ENCODE measurements around the gene BCR. TPM values are rescaled to one million over a fixed set of nuclear protein-coding genes. Genes with fewer than 3 reads are reported as not detected.

The BCR gene
- total RNA-seq, 1 experiment from 2014 or later = 77.0 TPM

DNA sequence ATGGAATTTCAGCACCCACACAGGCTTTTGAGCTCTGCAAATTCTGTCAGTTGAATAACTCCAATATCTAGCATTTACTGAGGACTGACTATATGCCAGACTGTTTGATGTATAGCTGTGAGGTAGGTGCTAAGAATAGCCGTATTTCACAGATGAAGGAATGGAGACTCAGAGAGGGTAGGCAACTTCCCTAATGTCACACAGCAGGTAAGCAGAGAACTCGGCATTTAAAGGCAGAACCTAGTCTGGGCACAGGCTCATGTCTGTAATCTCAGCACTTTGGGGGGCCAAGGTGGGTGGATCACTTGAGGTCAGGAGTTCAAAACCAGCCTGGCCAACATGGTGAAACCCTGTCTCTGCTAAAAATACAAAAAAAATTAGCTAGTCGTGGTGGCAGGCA, 184.1 kb downstream of the BCR start:
- no peak overlapping the region for H2AK5ac ChIP-seq (ENCODE audit: insufficient read length, low read length)
- H4K5ac ChIP-seq (ENCODE audit: insufficient read length, low read depth, low read length) = no peak overlapping the region
- no peak overlapping the region for H2BK12ac ChIP-seq (ENCODE audit: insufficient read length, low read depth, low read length)
- no peaks in the 10 kb centered on the region; the same call in 1 of the 2 replicates for H3K79me2 ChIP-seq (ENCODE audit: insufficient read depth, low read length)
- no peaks in the 10 kb centered on the region for H3K4me1 ChIP-seq (ENCODE audit: insufficient read depth, low read length)
- H3T11ph ChIP-seq (ENCODE audit: low read length) = no peak overlapping the region
- H4K8ac ChIP-seq (replicated peaks; ENCODE audit: insufficient read length, low read depth, low read length) = no peak overlapping the region
- H3K56ac ChIP-seq (ENCODE audit: insufficient read length, low read depth, low read length) = no peak overlapping the region
- Mint-ChIP-seq H3K9me3 (peaks cover 10 to 14% of the 10 kb centered on the region in 2 experiments), H3K36me3 (ENCODE audit: insufficient read depth in 1 of 3, low read depth in 3 of 3) (no peaks in the 10 kb centered on the region; a peak in 1 of 7 replicates), H3K4me1 (peaks cover 28 to 45% of the 10 kb centered on the region in 2 experiments), H3K27ac (no peak overlapping the region), H3K4me3 (no peak overlapping the region), H3K27me3 (ENCODE audit: low read depth) (peaks cover 100% of the 10 kb centered on the region)
- H4K20me1 ChIP-seq (ENCODE audit: control insufficient read depth, insufficient read depth, insufficient read length) = peaks cover 2% of the 10 kb centered on the region
- no peak overlapping the region for H3K27ac ChIP-seq (ENCODE audit: insufficient read length, low read depth, low read length)
- H3K79me1 ChIP-seq (ENCODE audit: insufficient read depth, low read depth, low read length, poor library complexity, severe bottlenecking) = no peaks in the 10 kb centered on the region
- no peak overlapping the region for H3K4me2 ChIP-seq (ENCODE audit: insufficient read depth, insufficient read length, low read length)
- H2BK5ac ChIP-seq (ENCODE audit: insufficient read length, low read length) = no peak overlapping the region
- no CpG with 5 or more reads among the region's 3 CpGs for WGBS (ENCODE audit: extremely low coverage, insufficient read length, low lambda C conversion rate)
- H3K23ac ChIP-seq (ENCODE audit: insufficient read length, low read depth, low read length) = no peak overlapping the region
- no peak overlapping the region for H3K14ac ChIP-seq (ENCODE audit: insufficient read depth, low read length)
- no peak overlapping the region for H3K18ac ChIP-seq (ENCODE audit: insufficient read length, low read depth, low read length)
- H2BK20ac ChIP-seq (ENCODE audit: low read depth, low read length, poor library complexity, severe bottlenecking) = no peak overlapping the region
- no peak overlapping the region for H3K9ac ChIP-seq (ENCODE audit: extremely low read depth, insufficient read length, low read length)
- H2AFZ ChIP-seq (ENCODE audit: low read length) = no peak overlapping the region
- no peak overlapping the region for H2BK120ac ChIP-seq (ENCODE audit: low read depth, low read length, poor library complexity, severe bottlenecking)
- H2BK15ac ChIP-seq (ENCODE audit: low read depth, low read length) = no peak overlapping the region
- no peak for DNase-seq
- TF ChIP-seq, protein P1, sequence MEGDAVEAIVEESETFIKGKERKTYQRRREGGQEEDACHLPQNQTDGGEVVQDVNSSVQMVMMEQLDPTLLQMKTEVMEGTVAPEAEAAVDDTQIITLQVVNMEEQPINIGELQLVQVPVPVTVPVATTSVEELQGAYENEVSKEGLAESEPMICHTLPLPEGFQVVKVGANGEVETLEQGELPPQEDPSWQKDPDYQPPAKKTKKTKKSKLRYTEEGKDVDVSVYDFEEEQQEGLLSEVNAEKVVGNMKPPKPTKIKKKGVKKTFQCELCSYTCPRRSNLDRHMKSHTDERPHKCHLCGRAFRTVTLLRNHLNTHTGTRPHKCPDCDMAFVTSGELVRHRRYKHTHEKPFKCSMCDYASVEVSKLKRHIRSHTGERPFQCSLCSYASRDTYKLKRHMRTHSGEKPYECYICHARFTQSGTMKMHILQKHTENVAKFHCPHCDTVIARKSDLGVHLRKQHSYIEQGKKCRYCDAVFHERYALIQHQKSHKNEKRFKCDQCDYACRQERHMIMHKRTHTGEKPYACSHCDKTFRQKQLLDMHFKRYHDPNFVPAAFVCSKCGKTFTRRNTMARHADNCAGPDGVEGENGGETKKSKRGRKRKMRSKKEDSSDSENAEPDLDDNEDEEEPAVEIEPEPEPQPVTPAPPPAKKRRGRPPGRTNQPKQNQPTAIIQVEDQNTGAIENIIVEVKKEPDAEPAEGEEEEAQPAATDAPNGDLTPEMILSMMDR (conservative IDR thresholded peaks at IDR 0.05) = no peak
- no peaks in the 10 kb centered on the region for H3K9me3 ChIP-seq (ENCODE audit: control insufficient read depth, low read depth, low read length)
- H4K91ac ChIP-seq (ENCODE audit: insufficient read length, low read depth, low read length) = no peak overlapping the region
- H3K23me2 ChIP-seq (ENCODE audit: insufficient read length, low read depth, low read length, poor library complexity, severe bottlenecking) = no peaks in the 10 kb centered on the region
- H3K4ac ChIP-seq (ENCODE audit: low read depth, low read length) = no peak overlapping the region
- peaks cover 86% of the 10 kb centered on the region for H3K27me3 ChIP-seq (ENCODE audit: insufficient read depth, low read length)
